ENCODE data around the gene TEX35.
A peak's percentile ranks its signal among the peaks of the same experiment; 100 is the strongest.
"Not testable (repeated sequence)": the region's sequence is repeated elsewhere in the genome, so short reads cannot be mapped to it uniquely, and the experiment has no call there.

Gene TEX35

DNA sequence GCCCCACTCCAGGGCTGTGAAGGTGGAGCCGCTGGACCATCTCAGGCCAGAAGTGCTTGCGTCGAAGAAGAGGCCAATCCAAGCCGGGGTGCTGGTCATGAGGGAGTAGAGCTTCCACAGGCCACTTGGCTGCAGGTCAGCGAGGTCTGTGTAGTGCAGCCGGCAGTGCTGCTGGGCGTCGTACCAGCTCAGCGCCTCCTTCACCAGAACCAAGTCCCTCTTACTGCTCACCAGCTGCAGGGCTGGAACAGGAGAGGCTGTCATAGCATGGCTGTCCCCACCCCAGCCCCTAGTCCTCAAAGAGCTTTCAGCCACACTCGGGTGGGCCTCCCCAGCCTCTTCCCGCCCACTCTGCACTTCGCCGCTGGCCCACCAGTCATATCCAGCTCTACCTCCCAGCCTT is 18.3 kb upstream of the TEX35 start:
- DNase-seq (ENCODE audit: low spot score) (no peak), FAIRE-seq (no peak)

DNA sequence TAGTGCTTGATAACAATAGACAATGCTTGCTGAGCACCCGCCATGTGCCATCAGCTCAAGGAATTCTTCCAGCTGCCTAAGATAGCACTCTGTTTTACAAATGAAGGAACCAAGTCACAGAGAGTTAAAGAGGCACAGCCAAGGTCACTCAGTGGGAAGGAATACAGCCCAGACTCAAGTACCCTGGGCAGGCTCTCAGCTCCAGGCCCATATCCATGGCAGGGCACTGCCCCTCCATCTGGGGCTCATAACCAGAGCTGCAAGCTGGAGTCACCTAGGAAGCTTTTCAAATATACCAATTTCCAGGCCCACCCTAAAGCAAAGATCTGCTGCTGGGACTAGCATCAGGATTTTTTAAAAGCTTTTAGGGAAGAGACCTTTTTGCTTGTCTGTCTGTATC is 17.8 kb upstream of the TEX35 start:
- FAIRE-seq (no peak), DNase-seq (ENCODE audit: low spot score) (no peak)

DNA sequence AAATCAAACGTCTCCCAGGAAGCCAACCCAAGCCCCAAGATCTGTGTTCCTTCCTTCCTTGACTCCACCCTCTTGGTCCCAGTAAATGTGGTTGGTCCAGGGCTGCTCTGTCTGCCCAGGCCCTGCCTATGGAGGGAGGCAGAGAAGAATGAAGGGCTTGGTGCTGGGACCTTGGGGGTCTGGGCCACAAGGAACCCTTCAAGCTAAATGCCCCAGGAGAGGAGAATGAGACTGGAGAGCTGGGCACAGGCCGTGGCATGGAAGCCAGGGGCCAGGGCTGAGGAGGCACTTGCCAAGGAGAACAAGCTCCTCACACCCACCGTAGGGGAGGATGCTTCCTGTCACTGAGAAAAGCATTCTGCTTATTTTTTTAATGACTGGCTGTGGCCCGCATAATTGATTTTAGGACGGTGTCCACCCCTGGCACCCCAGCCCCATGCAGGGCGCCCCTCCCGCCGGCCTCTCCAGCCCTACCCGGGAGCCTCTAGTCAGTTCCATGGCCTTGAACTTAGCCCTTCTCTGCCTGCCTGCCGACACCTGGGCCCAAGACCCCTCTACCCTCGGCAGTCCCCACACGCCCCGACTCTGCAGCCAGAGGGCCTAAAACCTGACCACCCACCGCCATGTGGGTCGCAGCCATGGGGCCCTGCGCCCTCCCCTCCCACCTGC is 17.0 kb upstream of the TEX35 start:
- no peak for FAIRE-seq

DNA sequence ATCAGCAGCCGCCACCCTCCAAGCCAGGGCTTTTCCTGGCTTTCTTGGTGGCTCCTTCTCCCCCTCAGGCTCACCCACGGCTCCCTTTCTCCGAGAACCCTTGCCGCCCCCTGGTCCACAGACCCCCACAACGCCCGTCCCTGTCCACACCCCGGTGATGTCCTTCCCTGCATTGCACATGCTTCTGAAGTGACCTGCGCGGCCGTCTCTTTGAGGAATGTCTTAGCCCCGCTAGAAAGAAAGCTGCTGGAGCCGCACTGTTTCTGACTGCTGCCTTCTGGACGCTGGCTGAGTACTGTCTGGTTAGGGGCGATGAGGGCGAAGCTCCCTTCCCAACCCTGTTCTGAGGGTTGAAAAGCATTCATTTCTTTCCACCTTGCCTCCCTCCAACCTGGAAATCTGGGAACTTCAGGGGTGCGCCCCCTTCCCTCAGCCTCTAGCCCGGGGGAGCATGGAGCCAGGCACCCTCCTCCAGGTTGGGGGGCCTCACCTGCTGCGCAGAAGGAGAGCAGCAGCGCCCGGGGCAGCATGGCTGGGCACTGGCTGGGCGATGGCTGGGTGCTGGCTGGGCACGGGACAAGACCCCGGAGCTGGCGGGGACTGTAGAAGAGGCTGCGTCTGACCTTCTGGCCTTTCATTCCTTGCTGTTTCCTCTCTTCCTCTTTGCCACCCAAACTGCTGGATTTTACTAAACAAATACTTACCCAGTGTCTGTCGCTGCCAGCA is 16.3 kb upstream of the TEX35 start, which contains the start of gene CLEC20A:
TSS of gene CLEC20A (minus strand) at position 555 of the 726 bp plus-strand sequence. CDS start at position 530, 25 bp downstream.
- no peak for FAIRE-seq
- no peak for DNase-seq (ENCODE audit: low spot score)

More for the DNA sequence above, 17.0 kb upstream of the TEX35 start:
- DNase-seq (ENCODE audit: low spot score) = no peak

DNA sequence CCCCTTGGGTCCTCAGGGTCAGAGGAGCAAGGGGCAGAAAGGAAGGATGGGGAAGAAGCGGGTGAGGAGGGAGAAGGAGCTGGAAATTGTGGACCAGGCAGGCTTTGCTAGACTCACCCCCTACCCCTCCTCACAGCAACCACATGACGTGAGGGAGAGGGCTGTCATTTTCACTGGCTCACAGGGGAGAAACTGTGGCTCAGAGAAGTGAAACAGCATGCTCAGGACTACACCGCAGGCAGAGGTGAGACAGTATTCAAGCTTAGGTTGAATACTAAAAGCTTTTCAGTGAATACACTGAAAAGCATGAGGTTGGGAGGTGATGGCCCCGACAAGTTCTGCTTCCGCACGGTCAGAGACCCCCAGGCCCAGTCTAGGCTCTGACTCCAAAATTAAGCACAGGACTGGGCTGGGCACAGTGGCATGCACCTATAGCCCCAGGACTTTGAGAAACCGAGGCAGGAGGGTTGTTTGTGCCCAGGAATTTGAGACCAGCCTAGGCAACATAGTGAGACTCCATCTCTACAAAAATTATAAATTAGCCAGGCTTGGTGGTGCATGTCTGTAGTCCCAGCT is 14.9 kb upstream of the TEX35 start:
- FAIRE-seq (no peak), DNase-seq (ENCODE audit: low spot score) (no peak)

DNA sequence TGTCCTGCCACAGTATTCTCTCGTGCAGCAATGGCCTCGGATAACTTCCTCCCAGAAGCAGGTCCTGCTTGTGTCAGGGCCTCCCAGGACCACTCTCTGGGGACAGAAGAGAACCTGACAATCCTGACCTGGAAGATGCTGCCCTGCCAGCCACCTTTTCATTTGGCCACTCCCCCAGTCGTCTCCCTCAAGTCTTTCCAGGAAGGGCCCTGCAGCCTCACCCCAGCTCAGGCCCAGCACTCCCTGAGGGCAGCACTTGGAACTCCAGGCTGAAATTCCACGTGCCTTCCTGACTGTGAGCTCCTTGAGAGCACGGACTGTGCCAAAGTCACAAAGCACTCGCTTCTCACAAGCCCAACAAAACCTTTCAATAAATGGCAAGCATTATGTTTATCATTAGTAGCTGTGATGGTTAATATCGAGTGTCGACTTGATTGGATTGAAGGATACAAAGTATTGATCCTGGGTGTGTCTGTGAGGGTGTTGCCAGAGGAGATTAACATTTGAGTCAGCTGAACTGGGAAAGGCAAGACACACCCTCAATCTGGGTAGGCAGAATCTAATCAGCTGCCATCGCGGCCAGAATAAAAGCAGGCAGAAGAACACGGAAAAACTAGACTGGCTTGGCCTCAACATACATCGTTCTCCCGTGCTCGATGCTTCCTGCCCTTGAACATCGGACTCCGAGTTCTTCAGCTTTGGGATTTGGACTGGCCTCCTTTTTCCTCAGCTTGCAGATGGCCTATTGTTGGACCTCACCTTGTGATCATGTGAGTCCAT is 13.8 kb upstream of the TEX35 start:
- DNase-seq (ENCODE audit: low spot score) = no peak
- no peak for FAIRE-seq

DNA sequence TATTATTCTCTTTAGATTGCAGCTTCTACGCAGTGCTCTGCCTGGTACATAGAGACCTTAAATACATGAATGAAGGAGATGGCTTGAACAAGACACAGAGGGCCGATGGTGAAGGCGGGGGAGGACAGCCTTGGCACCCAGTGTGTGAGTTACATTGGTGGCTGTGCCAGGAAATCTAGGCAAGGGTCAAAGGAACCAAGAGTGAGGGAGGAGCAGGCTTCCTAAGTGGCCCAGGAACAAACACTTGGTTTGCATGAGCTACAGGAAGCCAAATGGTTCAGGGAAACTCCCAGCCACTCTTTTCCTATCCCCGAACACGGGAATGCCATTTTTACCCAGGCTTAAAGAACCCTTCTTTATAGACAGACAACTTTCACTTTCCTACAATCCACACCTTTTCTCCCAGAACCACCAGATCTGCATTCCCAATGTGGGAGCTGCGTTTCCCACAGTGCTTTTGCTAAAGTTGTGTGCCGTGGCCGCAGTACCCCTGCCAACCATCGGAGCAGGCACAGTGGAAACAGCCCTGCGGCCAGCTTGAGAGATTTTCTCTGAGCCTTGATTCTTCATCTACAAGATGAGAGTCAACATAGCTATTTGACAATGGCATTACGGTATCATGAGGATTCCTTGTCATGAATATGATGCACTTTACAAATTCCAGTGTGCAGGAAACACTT is 12.7 kb upstream of the TEX35 start:
- FAIRE-seq (no peak), DNase-seq (ENCODE audit: low spot score) (no peak)

DNA sequence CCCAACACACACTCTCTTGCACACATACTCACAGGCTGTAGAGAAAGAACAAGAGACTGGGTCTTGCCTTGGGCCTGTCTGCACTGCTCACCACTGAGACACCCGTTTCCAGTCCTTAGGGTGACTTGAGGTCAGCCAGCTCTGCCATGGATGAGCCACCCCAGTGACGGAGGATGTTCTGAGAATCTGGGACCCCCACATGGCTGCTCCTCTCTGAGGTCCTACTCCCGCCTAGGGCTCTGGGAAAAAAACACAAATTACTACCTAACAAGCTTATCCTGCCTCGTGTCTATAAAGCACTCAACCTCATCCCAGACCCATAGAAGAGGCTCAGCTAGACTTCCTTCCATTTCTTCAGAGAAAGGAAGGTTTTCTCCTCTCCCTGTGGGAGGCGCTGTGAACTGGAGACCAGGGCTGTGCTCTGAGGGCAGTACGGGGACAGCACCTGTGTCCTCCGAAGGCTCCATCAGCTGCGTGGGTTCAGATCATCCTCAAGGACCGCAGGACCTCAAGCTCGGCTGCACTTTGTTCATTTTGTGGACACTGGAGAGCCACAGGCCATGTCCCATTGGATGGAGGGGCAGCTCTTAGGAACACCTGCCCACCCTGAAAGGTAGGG is 11.9 kb upstream of the TEX35 start:
- DNase-seq (ENCODE audit: low spot score) = no peak
- no peak for FAIRE-seq

DNA sequence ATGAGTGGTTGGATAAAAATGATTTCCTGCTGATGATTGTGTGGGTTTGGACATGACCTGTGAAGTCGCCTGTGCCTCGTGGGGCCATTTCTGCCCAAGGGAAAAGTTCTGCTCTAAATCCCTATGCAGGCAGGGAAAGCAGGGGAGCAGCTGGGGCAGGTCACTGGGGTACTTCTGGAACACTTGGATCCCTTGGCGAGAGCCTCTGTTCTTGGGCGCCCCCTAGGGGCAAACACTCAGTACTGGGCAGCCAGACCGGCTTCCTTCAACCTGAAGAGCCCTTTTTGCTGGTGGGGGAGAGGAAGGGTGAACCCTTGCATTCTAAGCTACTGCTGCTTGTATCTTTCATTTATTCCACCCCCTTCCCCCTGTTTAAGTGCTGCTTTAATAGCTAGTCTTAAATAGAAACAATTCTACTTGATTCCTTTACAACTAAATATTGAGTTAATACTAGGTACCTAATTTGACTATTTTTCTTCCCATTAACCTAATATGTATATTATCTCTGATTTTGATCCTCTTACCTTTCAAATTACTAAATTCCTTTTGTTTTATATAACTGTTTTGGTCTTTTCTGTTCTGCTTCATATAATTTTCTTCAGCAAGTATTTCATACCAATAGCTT is 11.1 kb upstream of the TEX35 start:
- FAIRE-seq = no peak
- peak; percentile 74 for DNase-seq (ENCODE audit: low spot score)

DNA sequence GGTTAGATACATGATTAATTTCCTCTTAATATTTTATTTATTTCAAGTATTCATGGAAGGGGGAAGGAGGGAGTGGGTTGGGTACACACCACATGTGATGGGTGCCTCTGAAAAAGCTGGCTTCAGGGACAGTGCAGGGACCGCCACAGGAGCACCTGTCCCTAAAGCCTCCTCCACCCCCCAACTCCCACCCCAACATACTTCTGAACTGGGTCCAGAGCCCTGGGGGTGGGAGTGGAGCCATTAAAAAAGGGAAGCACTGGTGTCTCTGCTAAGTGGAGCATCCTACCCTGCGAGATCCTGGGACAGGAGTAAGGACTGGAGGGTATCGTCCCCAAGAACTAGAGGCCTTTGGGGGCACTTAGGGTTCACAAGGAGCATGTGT is 10.6 kb upstream of the TEX35 start:
- DNase-seq (ENCODE audit: low spot score) (no peak), FAIRE-seq (no peak)

DNA sequence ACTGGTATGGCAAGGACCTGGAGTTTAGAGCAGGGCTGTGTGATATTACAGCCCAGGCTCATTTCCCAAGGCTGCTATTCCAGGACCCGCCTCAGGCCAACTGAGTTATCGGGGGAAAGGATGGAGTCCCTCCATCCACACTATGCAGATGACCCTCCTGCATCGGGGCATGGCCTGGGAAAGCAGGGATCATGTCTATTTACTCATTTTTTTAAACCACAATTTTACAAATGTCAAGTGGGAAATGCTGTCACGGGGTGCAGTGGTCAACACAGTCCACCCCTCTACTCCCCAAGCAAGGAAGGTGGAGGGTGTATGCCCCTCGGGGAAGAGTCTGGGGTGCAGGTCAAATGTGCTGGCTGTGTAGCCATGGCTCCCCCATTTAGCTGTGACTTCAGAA is 10.1 kb upstream of the TEX35 start:
- FAIRE-seq (no peak), DNase-seq (ENCODE audit: low spot score) (no peak)

DNA sequence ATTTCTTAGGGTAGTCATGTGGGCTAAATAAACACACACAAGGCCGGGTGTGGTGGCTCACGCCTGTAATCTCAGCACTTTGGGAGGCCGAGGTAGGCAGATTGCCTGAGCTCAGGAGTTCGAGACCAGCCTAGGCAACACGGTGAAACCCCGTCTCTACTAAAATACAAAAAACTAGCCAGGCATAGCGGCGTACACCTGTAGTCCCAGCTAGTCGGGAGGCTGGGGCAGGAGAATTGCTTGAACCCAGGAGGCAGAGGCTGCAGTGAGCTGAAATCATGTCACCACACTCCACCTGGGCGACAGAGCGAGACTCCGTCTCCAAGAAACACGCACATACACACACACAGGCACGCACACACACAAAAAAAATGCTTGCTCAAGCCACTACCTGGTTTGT is 9.6 kb upstream of the TEX35 start:
- not testable (repeated sequence) for DNase-seq (ENCODE audit: low spot score); FAIRE-seq

DNA sequence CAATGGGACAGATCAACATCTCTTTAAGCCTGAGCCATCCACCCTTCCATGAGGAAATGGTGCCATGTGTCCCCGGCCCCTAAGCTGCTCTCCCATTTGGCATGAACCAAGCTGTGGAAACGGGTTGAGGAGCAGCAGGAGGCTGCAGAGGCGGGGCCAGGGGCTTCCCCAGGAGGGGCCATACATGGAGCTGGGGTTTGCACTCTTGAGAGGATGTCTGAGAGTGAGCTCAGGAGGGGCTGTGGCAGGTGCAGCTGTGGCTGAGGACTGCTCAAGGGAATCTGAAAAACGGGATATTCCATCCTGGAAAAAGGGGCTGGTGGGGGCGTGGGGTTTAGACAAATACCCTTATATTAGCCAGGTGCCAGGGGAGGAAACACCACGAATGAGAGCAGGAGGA is 9.1 kb upstream of the TEX35 start:
- no peak for DNase-seq (ENCODE audit: low spot score)
- FAIRE-seq = no peak

DNA sequence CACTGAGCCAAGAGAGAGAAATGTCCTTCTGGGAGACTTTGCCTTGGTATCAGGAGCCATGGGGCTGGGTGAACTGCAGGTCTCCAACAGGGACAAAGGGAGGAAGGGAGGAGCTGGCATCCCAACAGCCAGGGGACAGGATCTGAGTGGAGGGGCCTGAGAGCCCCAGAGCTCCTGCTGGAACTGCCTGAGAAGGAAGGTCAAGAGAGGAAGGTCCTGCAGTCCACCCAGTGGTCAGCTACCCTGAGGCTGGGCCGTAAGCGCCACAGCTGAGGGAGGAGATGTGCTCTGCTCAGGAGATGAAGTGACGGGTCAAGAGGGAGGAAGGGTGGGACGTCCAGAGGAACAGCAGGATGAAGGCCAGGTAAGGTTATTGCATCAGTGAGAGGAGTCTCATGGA is 8.6 kb upstream of the TEX35 start:
- DNase-seq (ENCODE audit: low spot score) (no peak), FAIRE-seq (no peak)

DNA sequence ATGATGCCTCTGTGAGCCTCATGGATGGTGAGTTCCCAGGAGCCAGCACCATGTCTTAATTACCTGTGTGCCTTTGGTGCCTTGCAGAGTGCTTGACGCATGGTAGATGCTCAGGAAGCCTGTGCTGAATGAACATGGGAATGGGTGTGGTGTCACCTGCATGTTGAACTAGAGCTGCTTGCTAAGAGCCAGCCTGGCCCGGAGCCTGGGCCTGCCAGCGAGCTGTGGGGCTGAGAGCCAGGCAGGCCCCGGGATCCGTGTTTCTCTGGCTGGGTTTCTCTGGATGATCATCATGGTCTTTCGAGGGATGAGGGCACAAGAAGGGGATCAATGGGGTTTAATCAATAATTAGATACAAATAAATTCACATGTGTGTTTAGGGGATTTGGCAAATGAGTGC is 6.7 kb upstream of the TEX35 start:
- no peak for FAIRE-seq

DNA sequence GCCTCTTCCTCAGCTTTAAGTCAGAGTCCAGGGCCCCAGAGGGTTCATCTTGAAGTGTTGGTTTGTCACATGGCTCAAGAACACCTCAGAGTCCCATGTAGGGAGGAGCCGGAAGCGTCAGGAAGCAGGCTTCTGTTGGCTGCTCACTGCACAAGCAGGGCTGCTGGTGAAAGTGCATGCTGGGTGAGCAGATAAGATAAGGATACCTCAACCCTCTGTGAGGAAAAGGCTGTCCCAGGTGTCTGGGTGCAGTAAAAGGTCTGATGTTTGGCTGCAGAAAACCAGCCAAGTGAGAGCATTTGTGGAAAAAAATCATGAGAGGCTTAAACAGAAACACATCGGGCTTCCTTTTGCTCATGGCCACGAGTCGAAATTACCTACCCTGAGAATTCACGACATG is 6.2 kb upstream of the TEX35 start:
- FAIRE-seq = no peak
- DNase-seq (ENCODE audit: low spot score) = no peak

More for the DNA sequence above, 6.7 kb upstream of the TEX35 start:
- no peak for DNase-seq (ENCODE audit: low spot score)

DNA sequence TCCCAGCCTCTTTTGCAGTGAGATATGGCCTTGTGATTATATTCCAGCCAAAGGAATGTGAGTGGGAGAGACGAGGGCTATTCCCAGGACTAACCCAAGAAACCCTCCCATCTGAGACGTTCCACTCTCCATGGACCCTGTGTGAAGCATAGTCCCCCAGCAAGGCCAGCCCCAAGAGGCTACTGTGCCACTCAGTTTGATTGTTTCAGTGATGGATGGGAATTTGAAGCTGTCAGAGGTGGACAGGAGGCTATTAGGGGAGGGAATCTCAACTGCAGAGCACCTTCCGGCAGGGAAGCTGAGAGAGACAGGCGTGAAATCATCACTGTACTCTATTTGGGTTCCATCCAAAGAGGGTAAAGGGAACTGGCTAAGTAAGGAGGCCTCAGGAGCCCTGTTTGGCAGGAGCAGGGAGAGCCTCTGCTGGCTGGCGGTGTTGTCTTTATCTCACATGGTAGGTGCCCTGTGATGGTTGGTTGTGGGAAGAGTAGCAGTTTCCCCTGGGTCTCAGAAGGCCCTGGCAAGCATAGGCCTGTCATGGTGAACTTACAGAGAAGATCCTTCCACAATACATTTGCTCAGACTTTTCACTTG is 3.4 kb upstream of the TEX35 start:
- no peak for FAIRE-seq

DNA sequence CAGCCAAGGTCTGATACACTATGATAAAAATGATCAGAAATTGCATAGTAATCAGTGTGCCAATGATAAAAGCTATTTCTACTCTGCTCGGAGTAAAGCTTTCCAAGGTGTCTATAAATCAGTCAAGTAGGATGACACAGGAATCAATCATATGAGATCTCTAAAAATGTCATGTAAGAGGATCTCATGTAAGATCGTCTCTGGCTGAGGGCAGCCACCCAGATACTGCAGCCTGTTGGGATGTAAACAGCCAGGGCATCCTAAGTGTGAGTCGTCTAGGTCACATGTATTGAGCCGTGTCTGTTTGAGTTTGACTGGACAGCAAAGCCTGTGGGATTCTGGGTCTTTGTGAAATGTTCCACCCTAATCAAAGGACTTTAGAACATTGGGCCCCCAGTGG is 2.8 kb upstream of the TEX35 start:
- FAIRE-seq (no peak), DNase-seq (ENCODE audit: low spot score) (no peak)

More for the DNA sequence above, 3.4 kb upstream of the TEX35 start:
- DNase-seq (ENCODE audit: low spot score) = no peak

DNA sequence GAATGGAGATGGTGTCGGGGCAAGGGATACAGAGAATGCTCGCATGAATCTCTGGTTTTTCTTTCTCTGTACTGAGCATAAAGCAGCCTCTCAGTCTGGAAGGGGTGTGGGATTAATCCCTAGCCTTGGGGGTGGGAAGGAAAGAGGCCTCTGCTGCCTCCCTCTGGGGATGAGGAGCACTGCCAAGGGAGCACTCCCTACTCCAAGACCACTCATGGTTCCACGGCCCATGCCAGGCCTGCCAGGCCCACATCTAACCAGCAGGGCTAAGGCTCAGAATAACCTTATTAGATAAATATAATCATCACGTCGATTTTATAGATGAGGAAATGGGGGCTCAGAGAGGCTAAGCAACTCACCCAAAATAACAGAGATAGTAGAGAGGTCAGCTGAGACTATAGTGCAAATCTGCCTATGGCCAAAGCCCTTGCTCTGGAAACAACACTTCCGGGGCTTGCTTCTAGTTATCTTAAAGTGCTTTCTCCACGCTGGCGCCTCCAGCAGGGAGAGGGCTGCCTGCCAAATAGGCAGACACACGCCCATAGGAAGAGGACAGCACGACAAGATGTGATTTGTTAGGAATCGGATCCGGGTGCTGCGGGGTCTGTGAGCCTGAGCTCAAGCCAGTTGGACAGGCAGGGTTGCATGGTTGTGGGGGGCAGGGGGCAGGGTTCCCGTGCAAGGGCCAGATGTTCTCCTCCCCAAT is 522 bp downstream of the TEX35 start:
- no peak for FAIRE-seq
- no peak for DNase-seq (ENCODE audit: low spot score)

Measured in urothelium cell line (cell line).